Measurements from ENCODE around the gene DDX50.
"Not testable (repeated sequence)": the region's sequence is repeated elsewhere in the genome, so short reads cannot be mapped to it uniquely, and the experiment has no call there.

The DDX50 gene

DNA sequence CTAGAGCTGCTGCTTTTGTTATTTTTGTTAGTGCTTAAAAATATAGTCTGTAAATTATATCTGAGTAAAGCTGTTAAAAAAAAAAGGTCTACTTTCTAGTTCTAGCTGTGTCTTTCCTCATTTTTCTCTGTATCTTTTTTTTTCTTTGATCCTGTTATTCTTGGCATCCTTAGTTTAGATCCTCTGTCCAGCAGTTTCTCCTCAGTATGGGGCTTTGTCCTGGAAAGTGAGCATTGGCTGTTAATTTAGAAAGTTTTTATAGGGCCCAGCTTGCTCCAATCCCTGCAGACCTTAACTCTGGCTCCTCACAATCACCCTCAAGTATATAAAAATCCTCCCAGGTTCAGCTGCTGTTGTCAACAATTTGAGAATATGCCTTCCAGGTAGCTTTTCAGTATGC lies 23.5 kb downstream of the DDX50 start:
- no peak for DNase-seq (ENCODE audit: low read depth)

DNA sequence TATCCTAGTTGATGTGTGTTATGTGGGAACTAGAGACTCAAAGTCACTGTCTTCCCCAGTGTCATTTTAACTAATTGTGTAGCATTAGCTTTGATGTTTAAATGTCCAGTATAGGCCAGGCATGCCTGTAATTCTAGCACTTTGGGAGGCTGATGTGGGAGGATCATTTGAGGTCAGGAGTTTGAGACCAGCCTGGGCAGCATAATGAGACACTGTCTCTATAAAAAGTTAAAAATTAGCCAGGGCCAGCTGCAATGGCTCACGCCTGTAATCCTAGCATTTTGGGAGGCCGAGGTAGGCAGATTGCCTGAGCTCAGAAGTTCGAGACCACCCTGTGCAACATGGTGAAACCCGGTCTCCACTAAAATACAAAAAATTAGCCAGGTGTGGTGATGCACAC lies 24.4 kb downstream of the DDX50 start:
- DNase-seq (ENCODE audit: low read depth), result no peak

GRCh38 chr10:68929157-68929556 lies 28.0 kb downstream of the DDX50 start:
- not testable (repeated sequence) for DNase-seq (ENCODE audit: low read depth)

DNA sequence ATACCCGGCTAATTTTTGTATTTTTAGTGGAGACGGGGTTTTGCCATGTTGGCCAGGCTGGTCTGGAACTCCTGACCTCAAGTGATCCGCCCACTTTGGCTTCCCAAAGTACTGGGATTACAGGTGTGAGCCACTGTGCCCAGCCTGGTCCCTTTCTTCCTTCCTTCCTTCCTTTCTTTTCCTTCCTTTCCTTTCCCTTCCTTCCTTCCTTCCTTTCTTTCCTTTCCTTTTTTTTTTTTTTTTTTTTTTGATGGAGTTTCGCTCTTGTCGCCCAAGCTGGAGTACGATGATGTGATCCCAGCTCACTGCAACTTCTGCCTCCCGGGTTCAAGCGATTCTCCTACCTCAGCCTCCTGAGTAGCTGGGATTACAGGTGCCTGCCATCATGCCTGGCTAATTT lies 28.8 kb downstream of the DDX50 start:
- not testable (repeated sequence) for DNase-seq (ENCODE audit: low read depth)

- not testable (repeated sequence) for DNase-seq (ENCODE audit: low read depth)
Observed at GRCh38 chr10:68932860-68933259, 31.7 kb downstream of the DDX50 start.

DNA sequence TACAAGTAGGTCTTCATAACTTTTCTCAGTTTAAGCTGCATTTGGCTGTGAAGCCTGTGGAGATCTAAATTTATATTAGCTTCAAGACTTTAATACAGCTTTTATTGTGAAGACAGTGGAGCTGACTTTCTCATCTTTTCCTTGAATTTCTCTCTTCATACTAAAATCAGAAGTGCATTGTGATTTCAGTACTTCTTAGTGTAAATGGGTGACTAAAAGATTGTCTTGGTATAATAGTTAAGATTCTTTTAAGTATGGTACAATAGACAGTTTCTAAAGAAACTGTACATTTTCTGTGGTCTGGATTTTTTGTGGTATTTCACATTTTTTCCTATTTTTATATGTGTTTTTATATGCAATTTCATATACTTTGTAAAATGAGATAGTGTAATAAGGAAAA lies 33.9 kb downstream of the DDX50 start:
- DNase-seq (ENCODE audit: low read depth), result no peak

DNA sequence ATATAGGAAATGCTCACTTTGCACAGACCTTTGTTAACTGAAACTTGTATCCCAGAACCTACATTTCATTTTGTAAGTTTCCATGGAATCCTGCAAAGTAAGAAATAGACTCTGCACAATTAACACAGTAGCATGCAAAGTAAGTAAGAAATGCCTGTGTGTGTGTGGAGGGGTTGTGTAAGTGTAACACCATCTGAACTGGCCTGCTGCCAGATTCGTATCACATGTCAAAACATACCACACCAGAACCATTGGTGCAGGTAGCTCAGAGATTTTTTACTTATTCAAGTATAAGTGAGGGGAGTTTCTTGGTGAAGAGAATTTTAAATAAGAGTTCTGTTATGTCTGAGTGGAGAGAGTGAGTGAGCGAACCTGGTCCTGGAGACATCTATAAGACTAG lies 37.0 kb downstream of the DDX50 start:
- DNase-seq (ENCODE audit: low read depth), result no peak

- no peak for DNase-seq (ENCODE audit: low read depth)
Observed at GRCh38 chr10:68938884-68939283, 37.8 kb downstream of the DDX50 start.

DNA sequence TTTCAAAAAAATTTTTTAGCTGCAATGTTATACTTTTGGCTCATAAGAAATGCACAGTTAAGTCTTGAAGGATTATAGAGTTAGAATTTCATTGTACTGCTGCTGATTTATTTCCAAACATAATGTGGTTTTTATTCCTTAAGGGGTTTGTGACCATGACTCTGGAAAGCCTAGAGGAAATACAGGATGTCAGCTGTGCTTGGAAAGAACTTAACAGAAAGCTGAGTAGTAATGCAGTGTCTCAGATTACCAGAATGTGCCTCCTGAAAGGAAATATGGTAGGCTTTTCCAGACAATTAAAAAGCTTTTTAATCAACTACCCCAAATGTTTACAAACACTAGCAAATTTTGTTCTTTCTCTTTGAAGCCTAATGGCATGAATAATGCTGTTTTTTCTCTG lies 39.8 kb downstream of the DDX50 start:
- not testable (repeated sequence) for DNase-seq (ENCODE audit: low read depth)

DNA sequence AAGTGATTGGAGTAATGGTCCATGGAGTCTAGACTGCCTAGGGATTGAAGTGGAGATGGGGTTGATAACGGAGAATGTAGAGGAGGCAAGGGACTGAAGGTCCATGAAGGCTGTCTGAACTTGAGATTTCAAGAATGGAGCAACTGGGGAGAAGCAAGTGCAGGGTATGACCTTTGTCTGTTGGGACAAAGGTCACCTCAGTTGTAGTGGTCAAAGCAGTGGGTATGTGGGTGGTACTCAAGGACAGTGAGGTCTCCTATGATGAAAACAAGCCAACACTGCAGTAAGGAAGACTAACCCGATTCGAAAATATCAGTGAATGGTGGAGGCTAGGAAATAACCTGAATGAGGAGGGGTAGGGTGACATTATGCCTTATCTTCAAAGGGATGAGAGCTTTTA lies 49.5 kb downstream of the DDX50 start:
- no peak for DNase-seq (ENCODE audit: low read depth)

GRCh38 chr10:68954904-68955303 lies 53.8 kb downstream of the DDX50 start:
- DNase-seq (ENCODE audit: low read depth), result no peak

DNA sequence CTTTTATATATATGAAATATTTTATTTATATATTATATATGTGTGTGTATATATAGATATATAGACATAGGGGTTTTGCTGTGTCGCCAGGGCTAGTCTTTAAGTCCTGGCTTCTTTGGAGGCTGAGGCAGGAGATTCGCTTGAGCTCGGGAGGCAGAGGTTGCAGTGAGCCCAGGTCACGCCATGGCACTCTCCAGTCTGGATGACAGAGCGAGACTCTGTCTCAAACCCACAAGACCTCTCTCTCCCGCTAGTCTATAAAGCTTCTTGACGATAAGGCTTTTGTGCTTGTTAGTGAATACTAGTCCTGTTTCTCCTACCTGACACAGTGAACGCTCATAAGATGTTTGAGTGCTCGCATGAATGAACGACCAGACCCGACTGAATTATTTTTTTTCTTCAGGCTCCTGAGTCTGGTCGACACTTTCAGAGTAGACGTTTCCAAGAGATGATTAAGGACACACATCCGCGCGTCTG lies 54.3 kb downstream of the DDX50 start:
- DNase-seq (ENCODE audit: low read depth), result no peak

GRCh38 chr10:68955832-68956532 lies 54.9 kb downstream of the DDX50 start, which contains the start of gene DDX21:
TSS of gene DDX21 (plus strand) at chr10:68956170. CDS start at chr10:68956226, 56 bp downstream.
- peak; percentile 67 for DNase-seq (ENCODE audit: low read depth)

DNA sequence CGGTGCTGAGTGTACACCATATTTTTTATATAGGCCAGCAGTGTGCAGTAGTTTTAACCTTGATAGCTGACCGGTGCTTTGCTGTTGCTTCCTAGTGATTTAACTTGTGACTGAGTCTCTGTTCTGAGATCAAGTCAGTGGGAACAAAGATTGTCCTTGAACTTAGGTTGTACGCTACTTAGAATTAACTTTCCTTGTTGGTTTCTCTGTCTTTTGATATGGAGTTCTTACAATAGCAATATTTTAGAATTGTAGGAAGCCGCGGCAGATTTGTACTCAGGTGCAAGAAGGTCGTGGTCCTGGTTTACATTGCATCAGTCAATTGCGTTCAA lies 56.1 kb downstream of the DDX50 start:
- DNase-seq (ENCODE audit: low read depth), result no peak

DNA sequence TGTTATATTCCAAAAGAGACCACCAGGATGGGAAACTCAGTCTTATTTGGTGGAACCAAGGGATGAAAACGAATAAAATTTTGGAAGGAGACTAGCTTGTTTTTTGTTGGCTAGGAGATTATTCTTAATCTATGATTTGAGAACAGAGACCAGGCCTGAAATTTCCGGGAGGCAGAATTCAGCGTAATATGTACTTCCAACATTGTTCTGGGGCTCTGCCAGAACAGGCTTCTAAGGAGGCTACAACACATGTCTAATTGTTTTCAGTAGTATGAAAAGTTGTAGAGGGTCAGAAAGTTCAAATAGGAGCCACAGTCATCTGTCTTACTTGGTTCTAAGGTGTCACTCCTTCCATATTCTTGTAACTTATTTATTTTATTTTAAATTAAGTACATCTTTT lies 56.5 kb downstream of the DDX50 start:
- no peak for DNase-seq (ENCODE audit: low read depth)

GRCh38 chr10:68959695-68960527 lies 58.8 kb downstream of the DDX50 start:
- DNase-seq (ENCODE audit: low read depth), result no peak

GRCh38 chr10:68963151-68963550 lies 62.0 kb downstream of the DDX50 start:
- DNase-seq (ENCODE audit: low read depth), result no peak

DNA sequence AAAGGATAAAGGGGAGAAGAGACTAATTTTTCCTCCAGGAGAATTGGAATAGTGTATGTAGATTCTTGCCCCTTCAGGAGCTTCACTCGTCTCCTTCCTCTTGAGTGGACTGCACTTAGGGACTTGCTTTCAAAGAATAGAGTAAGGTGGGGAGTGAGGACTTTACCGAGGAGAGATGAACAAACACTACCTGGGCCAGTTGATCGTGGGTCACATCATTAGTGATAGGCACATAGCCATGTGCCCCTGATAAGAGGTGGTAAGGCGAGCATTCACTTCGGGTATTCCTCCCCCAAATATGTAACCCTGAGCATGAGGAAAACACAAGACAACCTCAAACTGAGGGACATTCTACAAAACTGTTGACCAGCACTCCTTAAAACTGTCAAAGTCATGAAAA lies 72.9 kb downstream of the DDX50 start:
- no peak for DNase-seq (ENCODE audit: low read depth)

- DNase-seq (ENCODE audit: low read depth), result not testable (repeated sequence)
Observed at GRCh38 chr10:68975936-68976473, 74.9 kb downstream of the DDX50 start.

DNA sequence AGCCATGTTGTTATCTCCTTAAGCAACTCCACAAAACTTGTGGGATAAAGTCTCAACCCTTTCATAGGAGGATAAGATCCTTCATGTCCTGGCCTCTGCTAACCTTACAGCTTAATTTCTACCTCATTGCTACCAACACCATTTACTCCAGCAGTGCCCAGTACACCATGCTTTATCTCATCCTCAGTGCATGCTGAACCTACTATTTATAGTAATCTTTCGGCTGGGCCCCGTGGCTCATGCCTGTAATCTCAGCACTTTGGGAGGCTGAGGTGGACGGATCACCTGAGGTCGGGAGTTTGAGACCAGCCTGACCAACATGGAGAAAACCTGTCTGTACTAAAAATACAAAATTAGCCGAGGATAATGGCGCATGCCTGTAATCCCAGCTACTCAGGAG lies 78.6 kb downstream of the DDX50 start:
- not testable (repeated sequence) for DNase-seq (ENCODE audit: low read depth)

DNA sequence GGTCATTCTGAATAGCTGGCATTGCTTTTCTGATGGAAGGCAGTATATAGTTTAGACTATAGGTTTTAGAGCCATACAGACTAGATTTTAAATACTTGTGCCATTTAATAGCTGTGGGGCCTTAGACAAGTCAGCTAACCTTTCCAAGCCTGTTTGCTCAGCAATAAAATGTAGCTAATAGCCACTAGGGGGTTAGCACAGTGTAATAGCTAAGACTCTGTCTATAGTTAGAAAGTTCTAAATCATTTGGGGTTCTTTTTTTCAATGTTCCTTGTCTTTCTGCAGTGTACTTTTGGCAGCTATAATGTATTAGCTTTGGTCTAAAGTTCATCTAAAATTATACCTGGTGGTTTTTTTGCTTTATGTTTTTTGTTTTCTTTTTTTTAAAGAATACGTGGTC lies 80.0 kb downstream of the DDX50 start:
- DNase-seq (ENCODE audit: low read depth), result no peak

GRCh38 chr10:68982389-68982788 lies 81.3 kb downstream of the DDX50 start:
- DNase-seq (ENCODE audit: low read depth), result no peak

DNA sequence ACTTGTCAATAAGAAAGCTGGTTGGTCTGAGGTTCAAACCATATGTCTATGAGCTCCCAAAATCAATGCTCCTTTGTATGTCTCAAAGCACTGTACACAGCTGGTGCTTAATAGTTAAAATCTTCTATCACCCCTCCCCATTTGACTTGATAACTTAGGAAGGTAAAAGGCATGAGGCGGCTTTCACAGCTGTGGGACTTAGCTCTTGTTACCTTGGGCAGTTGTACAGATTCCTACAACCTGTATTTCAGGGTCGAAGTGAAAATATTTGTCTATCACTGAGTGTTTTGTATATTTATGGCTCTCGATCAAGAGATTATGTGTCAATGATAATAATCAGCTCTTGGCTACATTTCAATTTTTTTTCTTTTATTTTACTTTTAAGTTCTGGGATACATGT lies 86.5 kb downstream of the DDX50 start:
- no peak for DNase-seq (ENCODE audit: low read depth)
